ENCODE measurements around the gene MAPT.

DNA sequence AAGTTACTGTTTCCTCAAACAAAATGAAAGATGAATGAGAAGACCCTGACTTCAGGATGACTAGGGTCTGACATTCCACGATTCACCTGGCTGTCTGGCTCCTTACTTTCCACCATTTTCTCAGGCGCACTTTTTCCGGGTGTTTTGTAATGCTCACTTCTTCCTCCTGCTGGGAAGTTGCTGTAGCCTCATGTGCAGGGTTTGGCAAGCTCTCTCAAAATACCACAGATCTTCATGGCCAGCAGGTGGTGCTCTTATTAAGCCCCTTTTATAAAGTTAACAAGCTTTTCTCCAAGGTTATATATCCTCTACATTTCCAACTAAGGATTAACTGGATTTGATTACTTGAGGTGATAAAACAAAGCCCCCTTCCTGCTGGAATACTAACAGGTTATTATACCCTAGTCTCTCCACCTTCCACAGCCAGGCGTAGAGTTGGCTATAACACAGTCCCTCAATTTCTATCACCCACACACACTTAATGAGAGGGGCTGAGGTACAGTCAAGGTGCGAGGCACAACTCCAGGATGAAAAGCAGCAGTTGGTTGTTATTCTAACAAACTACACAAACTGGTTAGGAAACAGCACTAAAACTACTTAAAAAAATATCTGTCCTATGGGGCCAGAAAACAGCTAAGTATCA is 150.1 kb downstream of the MAPT start:
- TF ChIP-seq EZH2 (IDR thresholded peaks at IDR 0.05; ENCODE audit: borderline replicate concordance) (no peak), CTCF (IDR thresholded peaks at IDR 0.05; ENCODE audit: poor library complexity) (peak; percentile 87)
